K562 (cell line): ENCODE data around the gene NEU3. TPM values are rescaled to one million over a fixed set of nuclear protein-coding genes. Genes with fewer than 3 reads are reported as not detected.

Experiments used
- DPF2 ChIP-seq: fragments of 450-650 bp; IDR thresholded peaks from 2 replicates; pipeline ENCODE4 v1.6.1; 2016
- FOXJ2 ChIP-seq: fragments of 200-800 bp; sonication (Bioruptor generic); IDR thresholded peaks from 2 replicates; pipeline ENCODE4 v1.6.1; 2016; ENCODE audit warnings: missing genetic modification characterization, missing compliant biosample characterization
- GTF2F1 ChIP-seq: IDR thresholded peaks from 2 replicates; pipeline ENCODE4 v1.6.1; 2011; ENCODE audit warnings: low read depth, low read length, improper control_type of control experiment
- HDAC8 ChIP-seq: fragments of 450-650 bp; IDR thresholded peaks from 2 replicates; pipeline ENCODE4 v1.6.1; 2016; ENCODE audit warnings: mild to moderate bottlenecking, missing genetic modification characterization, moderate library complexity, missing compliant biosample characterization
- HLTF ChIP-seq: fragments of 450-650 bp; IDR thresholded peaks from 2 replicates; pipeline ENCODE4 v1.6.1; 2016
- JUN ChIP-seq, 2 experiments: sonication (generic) in 1 of 2; formaldehyde crosslinking in 1 of 2; IDR thresholded peaks; 2 replicates each; pipeline versions ENCODE4 v1.6.1 to v1.8.0; 2012 to 2022; ENCODE audit warnings: borderline replicate concordance in 2 of 2, mild to moderate bottlenecking in 2 of 2, improper control_type of control experiment in 1 of 2, low read depth in 1 of 2, low read length in 1 of 2, missing genetic modification reagents in 1 of 2
- MED1 ChIP-seq: sonication (generic); formaldehyde crosslinking; IDR thresholded peaks from 2 replicates; pipeline ENCODE4 v1.8.1; 2023; ENCODE audit warnings: missing genetic modification reagents, borderline replicate concordance
- NONO ChIP-seq, 2 experiments: fragments of 200-400 bp in 1 of 2; fragments of 450-650 bp in 1 of 2; formaldehyde crosslinking in 1 of 2; IDR thresholded peaks; 2 replicates each; pipeline ENCODE4 v1.6.1; 2017; ENCODE audit warnings: low read depth in 2 of 2, mild to moderate bottlenecking in 2 of 2, moderate library complexity in 2 of 2, low read length in 1 of 2
- PTRF ChIP-seq: fragments of 450-650 bp; IDR thresholded peaks from 2 replicates; pipeline ENCODE4 v1.6.1; 2016; ENCODE audit warnings: mild to moderate bottlenecking, missing genetic modification characterization, missing compliant biosample characterization
- RBM34 ChIP-seq: fragments of 200-400 bp; formaldehyde crosslinking; IDR thresholded peaks from 2 replicates; pipeline ENCODE4 v1.6.1; 2018; ENCODE audit warnings: low read length, borderline replicate concordance; ENCODE audit not compliant: insufficient read depth
- SAP30 ChIP-seq: fragments of 200-600 bp; sonication (generic); IDR thresholded peaks from 2 replicates; pipeline ENCODE4 v1.6.1; 2012; ENCODE audit warnings: borderline replicate concordance, low read depth, mild to moderate bottlenecking, moderate library complexity, low read length, control low read depth, inconsistent platforms; ENCODE audit not compliant: insufficient read depth, poor library complexity, severe bottlenecking
- polyA plus RNA-seq, 8 experiments: library from polyadenylated mRNA; depleted of rRNA in 4 of 8; stranded (reverse) in 5 of 8; unstranded in 3 of 8; fragments of >200 nt; fragmentation: Nextera tagmentation in 2 of 8; fragmentation: Illumina TruSeq in 1 of 8; extraction: Ambion mirVana in 2 of 8; extraction: Trizol in 1 of 8; gene quantifications; 2 replicates each; pipeline versions ENCODE4 v1.2.1 to v1.2.3, GENCODE V29; 2011 to 2014; ENCODE audit warnings: inconsistent platforms in 1 of 8, missing spikeins in 1 of 8
- total RNA-seq, 7 experiments: library from RNA; depleted of rRNA in 6 of 7; stranded (reverse); fragments of >200 nt in 6 of 7; fragmentation: Illumina TruSeq in 2 of 7; extraction: Trizol in 2 of 7; gene quantifications; 2 replicates each; pipeline versions ENCODE4 v1.2.1 to v1.2.3, GENCODE V29; 2011 to 2021; ENCODE audit warnings: low replicate concordance in 1 of 7
- TF ChIP-seq, protein P1 (sequence below): fragments of 200-800 bp; sonication (Bioruptor generic); IDR thresholded peaks from 2 replicates; pipeline ENCODE4 v1.6.1; 2017; ENCODE audit warnings: missing genetic modification characterization, missing compliant biosample characterization
- TF ChIP-seq, protein P2 (sequence below), 2 experiments: fragments of 450-650 bp; IDR thresholded peaks; 2 replicates each; pipeline ENCODE4 v1.6.1; 2018; ENCODE audit warnings: mild to moderate bottlenecking in 2 of 2, low read depth in 1 of 2; ENCODE audit not compliant: partially characterized antibody in 2 of 2

NEU3 gene
- total and polyA plus RNA-seq, 9 of the 15 experiments (the other 6 are each of a cell fraction or from before 2014, with no cell fraction given) = 6.2 to 41.3 (median 31.1) TPM

DNA sequence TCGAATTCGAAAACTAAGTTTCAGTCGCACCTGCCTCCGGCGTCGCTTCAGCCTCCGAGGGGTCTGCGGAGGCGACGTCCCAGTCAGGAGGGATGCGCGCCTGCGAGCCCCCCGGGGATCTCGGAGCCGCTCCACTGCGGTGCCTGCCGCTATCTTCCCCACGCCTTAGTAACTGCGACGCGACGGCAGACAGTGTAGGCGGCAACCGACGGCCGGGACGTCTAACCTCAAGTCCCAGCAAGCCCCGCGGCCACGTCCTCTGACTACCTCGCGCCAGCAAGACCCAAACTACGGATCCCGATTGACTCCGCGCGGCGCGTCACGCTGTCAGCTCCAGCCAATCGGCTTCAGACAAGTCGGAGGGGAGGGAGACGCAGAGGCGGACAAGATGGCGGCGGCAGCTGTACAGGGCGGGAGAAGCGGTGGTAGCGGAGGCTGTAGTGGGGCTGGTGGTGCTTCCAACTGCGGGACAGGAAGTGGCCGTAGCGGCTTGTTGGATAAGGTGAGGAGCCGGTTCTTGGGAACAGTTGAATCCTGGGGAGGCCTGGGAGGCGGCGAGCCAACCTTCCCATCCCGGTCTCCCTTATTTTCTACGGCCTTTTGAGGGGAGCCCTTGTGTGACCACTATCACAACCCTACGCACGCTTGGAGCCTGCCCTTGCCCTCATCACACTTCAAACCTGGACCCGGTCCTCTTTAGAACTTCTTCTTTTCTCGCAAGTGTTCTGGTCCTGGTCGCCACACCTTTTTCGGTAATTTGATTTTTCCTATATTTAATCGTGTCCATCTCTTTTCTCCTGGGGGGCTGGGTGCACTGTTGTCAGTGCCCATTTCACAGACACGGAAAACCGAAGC is 39.6 kb upstream of the NEU3 start, which contains the start of the genes SPCS2 and XRRA1 (continued):
- TF ChIP-seq HLTF (no peak), SAP30 (peak; percentile 68), FOXJ2 (tag) (peak; percentile 65; the same call in 1 of the 2 replicates), MED1 (CRISPR knock-in tag) (no peak), GTF2F1 (0 out of 2 replicates have a peak, but pooled peaks have one; percentile 62), NONO (IDR thresholded peaks at IDR 0.05; ENCODE audit: low read depth in 2 of 2, low read length in 1 of 2) (peak; percentile 61 to 65; a peak in 2 of 4 replicates), RBM34 (no peak), PTRF (no peak), JUN (IDR thresholded peaks at IDR 0.05; ENCODE audit: borderline replicate concordance, low read depth, low read length) (0 out of 2 replicates have a peak, but pooled peaks have one; percentile 38), JUN (CRISPR knock-in tag; IDR thresholded peaks at IDR 0.05; ENCODE audit: borderline replicate concordance) (no peak), DPF2 (peak; percentile 12; the same call in 1 of the 2 replicates), HDAC8 (tag) (0 out of 2 replicates have a peak, but pooled peaks have one; percentile 55)
- TF ChIP-seq, protein P1, sequence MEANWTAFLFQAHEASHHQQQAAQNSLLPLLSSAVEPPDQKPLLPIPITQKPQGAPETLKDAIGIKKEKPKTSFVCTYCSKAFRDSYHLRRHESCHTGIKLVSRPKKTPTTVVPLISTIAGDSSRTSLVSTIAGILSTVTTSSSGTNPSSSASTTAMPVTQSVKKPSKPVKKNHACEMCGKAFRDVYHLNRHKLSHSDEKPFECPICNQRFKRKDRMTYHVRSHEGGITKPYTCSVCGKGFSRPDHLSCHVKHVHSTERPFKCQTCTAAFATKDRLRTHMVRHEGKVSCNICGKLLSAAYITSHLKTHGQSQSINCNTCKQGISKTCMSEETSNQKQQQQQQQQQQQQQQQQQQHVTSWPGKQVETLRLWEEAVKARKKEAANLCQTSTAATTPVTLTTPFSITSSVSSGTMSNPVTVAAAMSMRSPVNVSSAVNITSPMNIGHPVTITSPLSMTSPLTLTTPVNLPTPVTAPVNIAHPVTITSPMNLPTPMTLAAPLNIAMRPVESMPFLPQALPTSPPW (CRISPR knock-in tag) = peak; percentile 64
- TF ChIP-seq, protein P2, sequence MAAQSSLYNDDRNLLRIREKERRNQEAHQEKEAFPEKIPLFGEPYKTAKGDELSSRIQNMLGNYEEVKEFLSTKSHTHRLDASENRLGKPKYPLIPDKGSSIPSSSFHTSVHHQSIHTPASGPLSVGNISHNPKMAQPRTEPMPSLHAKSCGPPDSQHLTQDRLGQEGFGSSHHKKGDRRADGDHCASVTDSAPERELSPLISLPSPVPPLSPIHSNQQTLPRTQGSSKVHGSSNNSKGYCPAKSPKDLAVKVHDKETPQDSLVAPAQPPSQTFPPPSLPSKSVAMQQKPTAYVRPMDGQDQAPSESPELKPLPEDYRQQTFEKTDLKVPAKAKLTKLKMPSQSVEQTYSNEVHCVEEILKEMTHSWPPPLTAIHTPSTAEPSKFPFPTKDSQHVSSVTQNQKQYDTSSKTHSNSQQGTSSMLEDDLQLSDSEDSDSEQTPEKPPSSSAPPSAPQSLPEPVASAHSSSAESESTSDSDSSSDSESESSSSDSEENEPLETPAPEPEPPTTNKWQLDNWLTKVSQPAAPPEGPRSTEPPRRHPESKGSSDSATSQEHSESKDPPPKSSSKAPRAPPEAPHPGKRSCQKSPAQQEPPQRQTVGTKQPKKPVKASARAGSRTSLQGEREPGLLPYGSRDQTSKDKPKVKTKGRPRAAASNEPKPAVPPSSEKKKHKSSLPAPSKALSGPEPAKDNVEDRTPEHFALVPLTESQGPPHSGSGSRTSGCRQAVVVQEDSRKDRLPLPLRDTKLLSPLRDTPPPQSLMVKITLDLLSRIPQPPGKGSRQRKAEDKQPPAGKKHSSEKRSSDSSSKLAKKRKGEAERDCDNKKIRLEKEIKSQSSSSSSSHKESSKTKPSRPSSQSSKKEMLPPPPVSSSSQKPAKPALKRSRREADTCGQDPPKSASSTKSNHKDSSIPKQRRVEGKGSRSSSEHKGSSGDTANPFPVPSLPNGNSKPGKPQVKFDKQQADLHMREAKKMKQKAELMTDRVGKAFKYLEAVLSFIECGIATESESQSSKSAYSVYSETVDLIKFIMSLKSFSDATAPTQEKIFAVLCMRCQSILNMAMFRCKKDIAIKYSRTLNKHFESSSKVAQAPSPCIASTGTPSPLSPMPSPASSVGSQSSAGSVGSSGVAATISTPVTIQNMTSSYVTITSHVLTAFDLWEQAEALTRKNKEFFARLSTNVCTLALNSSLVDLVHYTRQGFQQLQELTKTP (IDR thresholded peaks at IDR 0.05; ENCODE audit: low read depth in 1 of 2, partially characterized antibody in 2 of 2) = peak in 1 of 2 experiments; percentile 93
